ES-I3 (cell line): ENCODE results near the gene ZXDC.

Experiments used
- H3K36me3 ChIP-seq: 2 replicates; pipeline ENCODE4 v1.6.1; 2013; ENCODE audit warnings: mild to moderate bottlenecking, low read length, control low read depth, moderate library complexity; ENCODE audit not compliant: insufficient read depth
- H3K4me1 ChIP-seq: 2 replicates; pipeline ENCODE4 v1.6.1; 2013; ENCODE audit warnings: mild to moderate bottlenecking, control low read depth, low read length; ENCODE audit not compliant: insufficient read depth
- H3K9ac ChIP-seq: 2 replicates; pipeline ENCODE4 v1.6.1; 2013; ENCODE audit warnings: low read depth, mild to moderate bottlenecking, low read length, moderate library complexity
- H3K9me3 ChIP-seq: 2 replicates; pipeline ENCODE4 v1.6.1; 2013; ENCODE audit warnings: mild to moderate bottlenecking, low read length, moderate library complexity; ENCODE audit not compliant: control insufficient read depth, insufficient read depth

The ZXDC gene

DNA sequence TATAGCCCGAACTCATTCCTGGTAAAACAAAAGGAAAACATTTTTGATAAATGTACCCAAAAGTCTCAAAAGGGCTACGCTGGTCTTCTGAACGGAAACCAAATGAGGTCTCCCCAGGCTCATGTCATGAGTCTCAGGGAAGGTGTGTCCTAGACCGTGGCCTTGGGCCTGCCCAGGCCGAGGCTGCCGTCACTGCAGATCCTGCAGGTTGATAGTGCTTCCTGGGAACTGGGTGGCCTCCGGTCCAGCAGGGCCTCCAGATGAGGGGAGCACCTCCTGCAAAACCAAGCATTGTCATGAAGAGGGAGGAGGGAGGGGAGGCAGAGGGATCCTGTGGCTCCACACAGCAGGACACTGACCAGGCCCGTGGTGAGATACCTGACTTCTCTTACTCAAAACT, 37.5 kb downstream of the ZXDC start:
- no peaks in the 10 kb centered on the region for H3K36me3 ChIP-seq
- H3K9me3 ChIP-seq, result no peaks in the 10 kb centered on the region
- peaks cover under 1% of the 10 kb centered on the region; the same call in 1 of the 2 replicates for H3K4me1 ChIP-seq
- no peak overlapping the region for H3K9ac ChIP-seq

DNA sequence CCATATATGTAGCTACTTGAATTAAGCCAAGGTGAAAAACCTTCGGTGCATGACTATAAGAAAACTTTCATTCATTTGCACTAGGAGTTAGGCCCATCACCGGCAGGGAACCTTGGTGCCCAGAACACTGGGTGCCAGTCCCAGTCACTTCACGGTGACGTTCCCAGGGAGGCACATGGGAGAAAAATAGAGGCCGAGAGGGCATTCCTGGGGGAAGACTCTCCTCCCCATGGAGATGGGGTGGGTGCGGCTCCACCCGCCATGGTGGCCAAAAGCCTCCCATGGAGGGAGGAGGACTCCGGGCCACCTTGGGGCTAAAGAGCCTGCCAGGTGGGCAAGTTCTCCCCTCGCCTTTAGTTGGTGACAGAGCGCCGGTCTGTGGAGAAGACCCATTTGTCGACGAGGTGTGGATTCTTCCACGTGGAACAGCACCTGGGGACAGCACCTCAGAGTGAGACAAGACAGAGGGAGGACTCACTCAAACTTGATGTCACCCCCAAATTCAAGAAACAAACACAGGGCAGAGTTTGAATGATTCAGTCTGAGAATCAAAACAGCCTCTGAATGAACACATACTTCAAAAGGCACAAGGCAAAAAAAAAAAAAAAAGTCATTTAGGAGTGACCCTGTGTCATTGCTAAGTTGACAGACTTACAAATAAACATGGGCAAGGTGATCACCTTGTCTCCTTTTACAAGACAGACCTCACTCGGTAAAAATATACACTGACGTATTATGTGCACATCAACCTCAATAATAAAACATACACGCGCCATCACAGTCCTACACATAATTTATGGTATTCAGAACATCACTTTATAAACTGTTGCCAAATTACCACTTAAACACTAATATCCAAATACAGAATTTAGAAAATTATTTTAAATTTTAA, 38.6 kb downstream of the ZXDC start:
- Histone ChIP-seq H3K9ac (no peak overlapping the region), H3K4me1 (no peaks in the 10 kb centered on the region), H3K9me3 (no peaks in the 10 kb centered on the region), H3K36me3 (no peaks in the 10 kb centered on the region)

DNA sequence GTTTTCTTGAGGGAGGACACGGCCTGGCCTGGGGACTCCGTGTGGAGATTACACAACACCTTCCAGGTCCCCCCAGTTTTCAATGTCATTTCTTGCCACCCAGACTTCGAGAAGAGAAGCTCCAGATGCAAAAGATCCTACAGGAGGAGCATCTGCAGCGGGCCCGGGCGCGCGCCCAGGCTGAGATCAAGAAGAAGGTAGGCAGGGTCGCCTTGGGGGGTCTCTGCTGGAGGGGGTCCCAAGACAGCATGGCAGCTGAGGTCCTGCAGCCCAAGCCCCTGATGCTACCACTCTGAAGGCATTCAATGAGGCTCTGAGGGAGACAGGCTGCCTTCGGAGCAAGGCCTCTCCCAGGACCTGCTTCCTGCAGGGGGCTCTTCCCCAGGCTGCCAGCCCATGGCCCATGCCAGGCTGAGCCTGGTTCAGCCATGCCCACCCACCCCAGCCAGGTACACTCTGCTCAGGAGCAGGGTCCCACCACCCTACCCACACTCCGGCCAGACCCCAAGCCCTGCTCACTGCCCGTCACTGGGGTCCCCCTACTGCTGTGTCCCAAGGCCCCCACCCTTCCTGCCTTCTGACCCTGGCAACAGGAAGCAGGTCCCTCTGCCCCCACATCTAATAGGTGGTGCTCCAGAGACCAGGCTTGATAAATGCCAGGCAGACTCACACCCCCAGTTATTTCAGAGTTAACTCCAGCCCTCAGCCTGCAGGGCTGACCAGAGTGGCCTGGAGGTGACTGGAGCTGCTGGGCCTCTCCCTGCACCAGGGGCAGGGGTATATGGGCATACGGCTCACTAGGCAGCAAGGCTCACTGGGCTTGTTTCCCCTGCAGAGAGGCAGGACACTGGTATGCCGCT, 40.0 kb downstream of the ZXDC start:
- H3K9me3 ChIP-seq, result no peaks in the 10 kb centered on the region
- no peak overlapping the region for H3K9ac ChIP-seq
- H3K4me1 ChIP-seq, result no peaks in the 10 kb centered on the region
- H3K36me3 ChIP-seq, result no peaks in the 10 kb centered on the region

DNA sequence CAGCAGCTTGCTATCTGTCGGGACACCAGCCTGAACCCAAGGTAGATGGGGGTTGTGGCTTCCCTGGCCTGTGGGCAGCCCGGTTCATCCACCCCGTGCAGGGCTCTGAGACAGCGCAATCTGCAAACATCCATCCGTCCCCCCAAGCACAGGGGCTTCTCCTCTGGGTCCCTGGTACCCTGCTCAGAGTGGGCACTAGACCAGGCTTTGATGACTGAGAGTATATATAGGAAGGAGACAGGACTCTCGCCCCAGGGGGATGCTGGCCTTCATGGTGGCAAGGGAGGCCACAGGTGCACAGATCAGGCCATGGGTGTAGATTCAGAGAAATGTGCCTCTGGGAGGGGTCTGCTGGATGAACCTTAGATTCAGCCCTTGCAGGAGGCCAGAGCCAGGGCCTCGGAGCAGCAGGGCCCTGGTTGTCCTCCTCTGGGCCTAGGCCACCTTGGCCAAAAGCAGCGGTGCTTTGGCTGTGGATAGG, 40.7 kb downstream of the ZXDC start:
- Histone ChIP-seq H3K36me3 (no peaks in the 10 kb centered on the region), H3K4me1 (no peaks in the 10 kb centered on the region), H3K9me3 (no peaks in the 10 kb centered on the region), H3K9ac (no peak overlapping the region)

DNA sequence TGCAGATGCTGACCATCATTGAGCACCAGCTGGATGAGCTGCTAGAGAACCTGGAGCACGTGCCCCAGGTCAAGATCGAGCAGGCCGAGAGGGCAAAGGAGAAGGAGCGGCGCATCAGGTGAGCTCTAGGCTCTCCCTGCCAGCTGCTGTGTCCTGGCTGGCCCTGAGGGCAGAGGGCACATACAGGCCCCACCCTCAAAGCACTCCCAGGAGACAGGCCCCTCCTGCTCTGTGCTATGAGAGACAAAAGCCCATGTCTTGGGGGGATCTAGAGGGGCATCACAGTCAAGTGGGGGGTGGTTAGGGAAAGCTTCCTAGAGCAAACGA, 41.5 kb downstream of the ZXDC start:
- no peaks in the 10 kb centered on the region; the same call in 1 of the 2 replicates for H3K9me3 ChIP-seq
- H3K9ac ChIP-seq, result no peak overlapping the region
- no peaks in the 10 kb centered on the region for H3K4me1 ChIP-seq
- no peaks in the 10 kb centered on the region for H3K36me3 ChIP-seq

DNA sequence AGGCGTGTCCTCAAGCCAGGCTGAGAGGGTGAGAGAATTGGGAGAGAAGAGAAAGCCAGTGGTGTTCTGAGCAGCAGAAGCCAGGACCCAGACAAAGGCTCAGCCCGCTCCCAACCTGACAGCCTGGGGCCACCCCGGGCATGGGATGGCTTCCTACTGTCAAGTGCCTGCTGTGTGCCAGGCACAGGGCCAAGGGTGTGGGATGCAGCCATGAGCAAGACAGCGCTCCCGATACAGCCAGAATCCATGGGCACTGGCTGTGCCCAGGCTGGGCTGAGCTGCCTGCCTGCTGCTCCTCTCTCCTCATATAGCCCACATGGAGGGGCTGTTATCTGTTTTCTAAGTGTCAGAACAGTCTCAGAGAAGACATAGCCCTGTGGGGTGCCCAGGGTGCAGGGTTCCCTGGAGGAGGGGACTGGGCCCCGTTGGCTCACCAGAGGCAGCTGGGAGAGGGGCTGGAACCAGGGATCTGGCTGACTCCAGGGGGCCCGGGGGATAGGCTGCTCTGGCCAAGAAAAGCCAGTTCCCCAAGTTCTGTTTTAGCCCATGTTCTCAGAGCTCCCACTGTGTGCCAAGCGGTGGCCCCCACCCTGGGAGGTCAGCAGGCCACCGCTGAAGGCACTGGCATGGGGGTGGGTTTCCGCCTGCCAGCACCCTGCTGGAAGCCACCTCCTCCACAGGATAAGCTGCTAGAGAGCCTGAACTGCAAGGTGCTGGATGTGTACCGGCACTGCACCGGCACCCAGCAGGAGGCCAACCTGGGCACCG, 42.0 kb downstream of the ZXDC start:
- H3K9me3 ChIP-seq, result no peaks in the 10 kb centered on the region; the same call in 1 of the 2 replicates
- no peak overlapping the region for H3K9ac ChIP-seq
- H3K4me1 ChIP-seq, result no peaks in the 10 kb centered on the region
- no peaks in the 10 kb centered on the region for H3K36me3 ChIP-seq

DNA sequence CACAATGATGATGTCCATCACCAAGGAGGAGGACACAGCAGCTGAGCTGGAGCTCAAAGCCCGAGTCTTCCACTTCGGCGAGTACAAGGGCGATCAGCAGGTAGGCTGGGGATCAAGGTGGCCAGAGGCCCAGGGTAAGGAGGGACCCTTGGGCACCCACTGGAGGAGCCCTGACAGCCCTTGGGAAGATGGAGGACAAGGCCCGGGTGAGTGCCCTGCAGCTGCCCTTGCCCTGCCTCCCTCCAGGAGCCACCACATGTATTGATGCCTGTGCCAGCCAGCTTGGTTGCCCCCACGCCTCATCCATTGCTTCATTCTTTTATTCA, 42.6 kb downstream of the ZXDC start:
- Histone ChIP-seq H3K4me1 (no peaks in the 10 kb centered on the region), H3K9ac (no peak overlapping the region), H3K36me3 (no peaks in the 10 kb centered on the region), H3K9me3 (no peaks in the 10 kb centered on the region; the same call in 1 of the 2 replicates)

DNA sequence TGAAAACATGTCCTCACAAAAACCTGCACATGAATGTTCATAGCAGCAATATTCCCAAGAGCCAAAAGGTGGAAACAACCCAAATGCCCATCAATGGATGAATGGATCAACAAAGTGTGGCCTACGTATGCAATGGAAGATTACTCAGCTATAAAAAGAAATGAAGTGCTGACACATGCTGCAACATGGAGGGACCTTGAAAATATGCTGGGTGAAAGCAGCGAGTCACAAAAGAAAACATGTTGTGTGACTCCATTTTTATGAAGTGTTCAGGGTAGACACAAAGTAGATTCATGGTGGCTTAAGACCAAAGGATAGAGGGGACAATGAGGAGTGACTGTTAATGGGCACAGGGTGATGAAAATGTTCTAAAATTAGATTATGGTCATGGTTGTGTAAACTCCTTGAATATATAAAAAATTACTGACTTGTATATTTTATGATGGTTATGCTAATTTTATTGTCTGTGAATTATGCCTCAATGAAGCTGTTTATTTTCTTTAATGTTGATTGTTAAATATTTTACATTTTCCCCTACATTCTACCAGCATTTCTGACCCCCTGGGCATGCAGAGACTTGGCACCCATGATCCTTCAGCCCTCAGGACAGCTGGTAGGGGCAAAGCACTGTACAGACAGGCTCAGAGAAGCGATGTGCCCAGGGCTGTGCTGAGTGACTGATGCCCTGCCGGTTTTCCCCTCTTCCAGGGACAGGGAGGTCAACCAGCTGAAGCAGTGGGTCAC, 43.2 kb downstream of the ZXDC start:
- H3K36me3 ChIP-seq, result no peaks in the 10 kb centered on the region
- H3K9me3 ChIP-seq, result peaks cover 3% of the 10 kb centered on the region; the same call in 1 of the 2 replicates
- H3K9ac ChIP-seq, result no peak overlapping the region
- H3K4me1 ChIP-seq, result no peaks in the 10 kb centered on the region

DNA sequence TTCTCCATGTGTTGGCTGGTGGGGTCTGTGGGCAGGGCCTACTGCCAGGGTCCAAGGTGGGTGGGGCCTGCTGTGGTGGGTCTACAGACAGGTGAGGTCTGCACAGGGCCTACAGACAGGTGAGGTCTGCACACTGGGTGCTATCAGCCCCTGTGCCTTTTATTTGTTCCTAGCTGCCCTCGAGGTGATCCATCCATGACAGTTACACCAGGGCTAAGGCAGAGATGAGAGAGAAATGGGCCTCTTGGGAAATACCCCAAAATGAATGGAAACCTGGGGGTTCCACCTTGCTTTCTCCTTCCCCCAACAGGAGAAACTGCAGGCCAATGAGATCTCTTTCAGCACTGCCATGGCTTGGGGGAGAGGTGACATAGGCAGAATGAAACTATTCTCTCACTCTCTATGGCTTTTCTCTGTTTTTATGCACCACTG, 44.6 kb downstream of the ZXDC start:
- Histone ChIP-seq H3K4me1 (no peaks in the 10 kb centered on the region), H3K9me3 (peaks cover 3% of the 10 kb centered on the region), H3K9ac (no peak overlapping the region), H3K36me3 (no peaks in the 10 kb centered on the region)

DNA sequence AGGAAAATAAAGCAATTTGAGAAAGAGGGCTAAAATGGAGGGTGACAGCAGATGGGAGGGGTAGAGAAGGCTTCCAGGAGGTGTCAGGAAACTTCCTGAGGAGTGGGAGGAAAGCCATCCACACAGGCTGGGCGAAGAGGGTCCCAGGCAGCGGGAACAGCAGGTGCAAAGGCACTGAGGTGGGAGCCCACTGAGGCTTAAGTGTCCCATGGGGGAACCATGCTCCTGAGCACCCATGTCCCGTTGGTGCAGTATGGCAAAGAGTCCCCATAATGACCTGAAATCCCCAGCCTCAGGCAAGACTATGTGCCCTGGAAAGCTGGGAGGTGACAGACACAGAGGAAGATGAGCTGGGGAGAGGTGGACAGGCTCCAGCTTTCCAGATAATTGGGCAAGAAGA, 50.9 kb downstream of the ZXDC start:
- H3K36me3 ChIP-seq, result no peaks in the 10 kb centered on the region
- H3K9me3 ChIP-seq, result peaks cover 7% of the 10 kb centered on the region
- H3K4me1 ChIP-seq, result peaks cover 10% of the 10 kb centered on the region
- no peak overlapping the region for H3K9ac ChIP-seq

DNA sequence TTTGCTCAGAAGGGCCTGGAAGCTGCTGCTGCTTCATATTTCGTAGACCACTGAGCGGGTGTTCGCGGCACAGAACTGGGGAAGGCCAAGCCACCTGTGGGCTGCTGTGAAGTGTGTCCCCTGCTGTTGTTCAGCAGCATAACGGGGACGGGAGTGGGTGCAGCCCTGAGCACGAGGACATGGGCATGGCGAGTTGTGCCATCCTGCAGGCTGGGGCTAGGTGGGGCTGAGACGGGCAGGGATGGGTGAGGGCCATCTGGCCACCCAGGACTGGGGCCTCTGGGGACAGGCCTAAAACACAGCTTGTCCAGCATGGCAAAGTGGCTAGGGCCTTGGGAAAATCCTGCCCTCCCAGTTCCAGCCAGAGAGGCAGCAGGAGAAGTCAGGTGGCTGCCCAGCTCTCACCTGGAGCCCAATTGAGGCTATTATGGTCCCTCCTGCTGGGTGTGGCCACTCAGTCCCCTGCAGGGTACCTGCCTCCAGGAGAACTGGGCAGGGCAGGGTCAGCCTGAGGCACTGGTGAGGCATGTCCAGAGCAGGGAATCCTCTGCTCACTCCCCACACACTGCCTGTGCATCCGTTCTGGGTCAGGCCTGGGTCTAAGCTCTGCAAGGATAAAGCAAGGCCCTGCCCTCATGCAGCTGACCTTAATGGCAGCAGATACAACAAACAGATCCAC, 51.5 kb downstream of the ZXDC start:
- H3K36me3 ChIP-seq, result no peaks in the 10 kb centered on the region
- H3K9me3 ChIP-seq, result peaks cover 7% of the 10 kb centered on the region; the same call in 1 of the 2 replicates
- H3K4me1 ChIP-seq, result peaks cover 16% of the 10 kb centered on the region
- no peak overlapping the region for H3K9ac ChIP-seq

DNA sequence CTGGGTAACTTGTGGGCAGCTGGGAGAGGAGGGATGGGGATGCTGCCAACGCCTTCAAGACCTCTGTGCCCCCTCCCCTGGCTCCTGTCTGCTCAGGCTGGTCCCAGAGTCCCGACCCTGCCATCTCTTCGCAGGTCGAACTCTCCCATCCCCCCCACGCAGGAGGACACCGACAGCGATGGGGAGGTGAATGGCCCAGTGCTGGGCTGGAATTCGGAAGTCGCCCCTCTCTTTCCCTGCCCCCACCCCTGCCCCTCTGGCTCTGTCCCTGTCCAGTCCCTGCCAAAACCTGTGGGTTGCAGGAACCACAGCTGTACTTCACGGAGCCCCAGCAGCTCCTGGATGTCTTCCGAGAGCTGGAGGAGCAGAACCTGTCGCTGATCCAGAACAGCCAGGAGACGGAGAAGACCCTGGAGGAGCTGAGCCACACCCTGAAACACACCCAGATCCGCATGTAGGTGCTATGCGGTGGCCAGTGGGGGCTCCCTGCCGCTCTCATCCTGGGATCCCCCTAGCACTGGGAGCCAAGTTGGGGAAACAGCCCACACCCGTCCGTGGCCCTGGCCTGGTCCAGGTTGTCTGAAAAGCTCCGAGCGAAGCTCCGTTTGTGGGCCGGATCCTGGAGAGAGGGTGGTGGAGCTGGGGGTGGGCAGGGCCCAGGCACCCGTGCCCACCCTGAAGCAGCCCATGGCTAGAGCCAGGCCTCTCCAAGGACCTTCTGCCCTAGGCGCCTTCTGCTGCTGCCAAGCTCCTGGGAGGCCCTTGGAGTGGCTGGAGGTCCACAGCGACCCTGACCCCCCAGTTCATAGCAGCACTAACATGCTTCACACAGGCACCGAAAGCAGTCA, 52.3 kb downstream of the ZXDC start:
- no peaks in the 10 kb centered on the region for H3K36me3 ChIP-seq
- no peak overlapping the region for H3K9ac ChIP-seq
- peaks cover 18% of the 10 kb centered on the region for H3K4me1 ChIP-seq
- H3K9me3 ChIP-seq, result peaks cover 7% of the 10 kb centered on the region; the same call in 1 of the 2 replicates
